22Rv1 (cell line): ENCODE results near the gene C10orf95.

ENCODE experiments used
- CTCF ChIP-seq: fragments of 450-650 bp; IDR thresholded peaks from 2 replicates; pipeline ENCODE4 v1.5.1; 2017; ENCODE audit warnings: mild to moderate bottlenecking
- ZFX ChIP-seq: fragments of 450-650 bp; IDR thresholded peaks from 2 replicates; pipeline ENCODE4 v1.6.1; 2017; ENCODE audit warnings: antibody characterized with exemption, borderline replicate concordance

- TF ChIP-seq CTCF, result no peak
- TF ChIP-seq ZFX, result no peak
These were observed 41.6 kb upstream of the C10orf95 start for GRCh38 chr10:102492983-102493382.
